ENCODE results near the gene KCNQ1OT1. TPM values are rescaled to one million over a fixed set of nuclear protein-coding genes. Genes with fewer than 3 reads are reported as not detected.

Gene KCNQ1OT1
- total and polyA plus RNA-seq, 4 donors, result 0.05 to 4.9 (median 0.61) TPM

DNA sequence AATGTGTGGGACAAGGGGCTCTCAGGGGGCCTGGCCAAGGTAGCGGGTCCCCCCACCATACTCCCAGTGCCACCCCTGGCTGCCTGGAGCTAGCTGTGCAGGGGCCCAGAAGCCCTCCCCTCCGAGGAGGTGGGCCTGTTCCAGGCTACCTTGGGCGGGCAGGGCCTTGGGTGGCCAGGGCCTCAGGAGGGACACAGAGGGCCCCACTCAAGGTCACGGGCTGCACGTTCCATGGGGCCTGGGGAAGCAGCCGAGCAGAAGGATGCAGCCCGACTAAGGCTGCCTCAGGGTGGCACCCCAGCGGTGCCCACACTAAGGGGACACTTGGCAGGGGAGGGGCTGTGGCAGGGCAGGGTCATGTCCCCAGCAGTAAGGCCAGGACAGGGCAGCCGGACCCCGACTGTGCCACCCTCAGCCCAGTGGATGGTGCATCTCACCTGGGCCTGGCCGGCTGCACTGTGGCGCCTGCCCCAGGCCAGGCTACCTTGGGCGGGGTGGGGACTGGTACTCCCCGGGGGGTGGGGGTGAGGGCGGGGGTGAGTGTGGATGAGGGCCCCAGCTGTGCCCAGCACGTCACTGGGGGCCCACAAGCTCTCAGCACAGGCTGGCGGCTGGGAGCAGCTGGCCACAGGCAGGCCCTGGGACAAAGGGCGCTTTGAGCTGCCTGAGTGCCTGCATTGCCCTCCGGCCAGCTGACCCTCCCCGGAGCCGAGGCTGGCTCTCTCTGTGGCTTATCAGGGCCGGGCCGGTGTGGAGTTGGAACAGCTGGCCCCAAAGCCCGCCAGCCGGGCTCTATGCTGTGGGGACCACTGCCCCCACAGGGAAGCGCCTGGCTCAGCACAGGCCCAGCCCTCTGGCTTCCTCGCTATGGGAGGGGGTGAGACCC lies 137.9 kb downstream of the KCNQ1OT1 start:
- no peak overlapping the region for H3K9ac ChIP-seq (ENCODE audit: low read depth in 1 of 2, low read length in 2 of 2)
- no peaks in the 10 kb centered on the region for H3K27me3 ChIP-seq (ENCODE audit: control insufficient read depth in 4 of 4, insufficient read depth in 4 of 4, low read length in 3 of 4)
- no peak overlapping the region for H3K4me3 ChIP-seq (ENCODE audit: low read depth in 1 of 3, low read length in 3 of 3)
- DNase-seq (ENCODE audit: low spot score), result no peak
- WGBS, result 84% methylated on average over 27 of the region's 27 CpGs
- H3K4me1 ChIP-seq (ENCODE audit: control insufficient read depth in 4 of 4, insufficient read depth in 4 of 4, low read length in 3 of 4), result no peaks in the 10 kb centered on the region
- no peaks in the 10 kb centered on the region for H3K36me3 ChIP-seq (ENCODE audit: control insufficient read depth in 4 of 4, insufficient read depth in 3 of 4, low read depth in 1 of 4, low read length in 3 of 4)
- TF ChIP-seq, protein P1, sequence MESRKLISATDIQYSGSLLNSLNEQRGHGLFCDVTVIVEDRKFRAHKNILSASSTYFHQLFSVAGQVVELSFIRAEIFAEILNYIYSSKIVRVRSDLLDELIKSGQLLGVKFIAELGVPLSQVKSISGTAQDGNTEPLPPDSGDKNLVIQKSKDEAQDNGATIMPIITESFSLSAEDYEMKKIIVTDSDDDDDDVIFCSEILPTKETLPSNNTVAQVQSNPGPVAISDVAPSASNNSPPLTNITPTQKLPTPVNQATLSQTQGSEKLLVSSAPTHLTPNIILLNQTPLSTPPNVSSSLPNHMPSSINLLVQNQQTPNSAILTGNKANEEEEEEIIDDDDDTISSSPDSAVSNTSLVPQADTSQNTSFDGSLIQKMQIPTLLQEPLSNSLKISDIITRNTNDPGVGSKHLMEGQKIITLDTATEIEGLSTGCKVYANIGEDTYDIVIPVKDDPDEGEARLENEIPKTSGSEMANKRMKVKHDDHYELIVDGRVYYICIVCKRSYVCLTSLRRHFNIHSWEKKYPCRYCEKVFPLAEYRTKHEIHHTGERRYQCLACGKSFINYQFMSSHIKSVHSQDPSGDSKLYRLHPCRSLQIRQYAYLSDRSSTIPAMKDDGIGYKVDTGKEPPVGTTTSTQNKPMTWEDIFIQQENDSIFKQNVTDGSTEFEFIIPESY (IDR thresholded peaks at IDR 0.05), result no peak
- H3K27ac ChIP-seq (ENCODE audit: low read depth in 1 of 2, low read length in 2 of 2), result no peak overlapping the region
- no peaks in the 10 kb centered on the region for H3K9me3 ChIP-seq (ENCODE audit: control insufficient read depth in 4 of 4, low read length in 3 of 4)

DNA sequence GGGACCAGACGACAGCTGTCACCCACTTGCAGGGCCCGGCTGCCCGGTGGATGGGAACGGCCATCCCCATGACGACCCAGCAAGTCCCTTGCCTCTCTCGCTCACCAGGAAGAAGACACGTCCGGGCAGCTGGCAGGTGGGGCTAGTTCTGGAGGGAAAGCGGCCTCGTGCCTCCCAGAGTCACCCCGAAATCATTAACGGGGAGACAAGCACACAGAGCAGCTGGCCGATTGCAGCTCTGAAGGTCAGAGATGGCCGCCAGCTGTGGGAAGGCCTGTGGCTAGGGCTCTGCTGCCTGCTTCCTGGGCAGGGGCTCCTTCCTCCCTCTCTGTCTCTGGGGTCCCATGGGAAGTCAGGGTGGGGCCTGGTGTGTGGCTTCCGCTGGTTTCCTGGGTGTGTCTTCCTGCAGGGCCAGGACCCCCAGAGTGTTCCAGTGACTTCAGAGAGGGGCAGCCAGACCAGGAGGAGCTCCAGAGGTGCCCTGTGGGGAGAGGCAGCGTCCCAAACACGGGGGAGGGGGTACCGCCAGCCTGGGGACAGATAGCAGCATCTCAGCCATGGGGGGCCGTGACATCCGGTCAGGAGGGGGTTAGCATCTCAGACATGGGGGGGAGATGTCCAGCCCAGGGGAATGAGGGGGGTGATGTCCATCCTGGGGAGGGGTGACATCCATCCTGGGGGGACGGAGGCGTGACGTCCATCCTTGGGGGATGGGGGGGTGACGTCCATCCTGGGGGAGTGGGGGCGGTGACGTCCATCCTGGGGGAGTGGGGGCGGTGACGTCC lies 140.1 kb downstream of the KCNQ1OT1 start:
- Histone ChIP-seq H3K9me3 (ENCODE audit: control insufficient read depth in 4 of 4, low read length in 3 of 4) (no peaks in the 10 kb centered on the region), H3K4me1 (ENCODE audit: control insufficient read depth in 4 of 4, insufficient read depth in 4 of 4, low read length in 3 of 4) (no peaks in the 10 kb centered on the region), H3K4me3 (ENCODE audit: low read depth in 1 of 3, low read length in 3 of 3) (no peak overlapping the region), H3K9ac (ENCODE audit: low read depth in 1 of 2, low read length in 2 of 2) (no peak overlapping the region), H3K27ac (ENCODE audit: low read depth in 1 of 2, low read length in 2 of 2) (no peak overlapping the region), H3K36me3 (ENCODE audit: control insufficient read depth in 4 of 4, insufficient read depth in 3 of 4, low read depth in 1 of 4, low read length in 3 of 4) (no peaks in the 10 kb centered on the region), H3K27me3 (ENCODE audit: control insufficient read depth in 4 of 4, insufficient read depth in 4 of 4, low read length in 3 of 4) (no peaks in the 10 kb centered on the region)
- no peak for DNase-seq (ENCODE audit: low spot score)
- WGBS, result 86% methylated on average over 28 of the region's 28 CpGs
- TF ChIP-seq, protein P2, sequence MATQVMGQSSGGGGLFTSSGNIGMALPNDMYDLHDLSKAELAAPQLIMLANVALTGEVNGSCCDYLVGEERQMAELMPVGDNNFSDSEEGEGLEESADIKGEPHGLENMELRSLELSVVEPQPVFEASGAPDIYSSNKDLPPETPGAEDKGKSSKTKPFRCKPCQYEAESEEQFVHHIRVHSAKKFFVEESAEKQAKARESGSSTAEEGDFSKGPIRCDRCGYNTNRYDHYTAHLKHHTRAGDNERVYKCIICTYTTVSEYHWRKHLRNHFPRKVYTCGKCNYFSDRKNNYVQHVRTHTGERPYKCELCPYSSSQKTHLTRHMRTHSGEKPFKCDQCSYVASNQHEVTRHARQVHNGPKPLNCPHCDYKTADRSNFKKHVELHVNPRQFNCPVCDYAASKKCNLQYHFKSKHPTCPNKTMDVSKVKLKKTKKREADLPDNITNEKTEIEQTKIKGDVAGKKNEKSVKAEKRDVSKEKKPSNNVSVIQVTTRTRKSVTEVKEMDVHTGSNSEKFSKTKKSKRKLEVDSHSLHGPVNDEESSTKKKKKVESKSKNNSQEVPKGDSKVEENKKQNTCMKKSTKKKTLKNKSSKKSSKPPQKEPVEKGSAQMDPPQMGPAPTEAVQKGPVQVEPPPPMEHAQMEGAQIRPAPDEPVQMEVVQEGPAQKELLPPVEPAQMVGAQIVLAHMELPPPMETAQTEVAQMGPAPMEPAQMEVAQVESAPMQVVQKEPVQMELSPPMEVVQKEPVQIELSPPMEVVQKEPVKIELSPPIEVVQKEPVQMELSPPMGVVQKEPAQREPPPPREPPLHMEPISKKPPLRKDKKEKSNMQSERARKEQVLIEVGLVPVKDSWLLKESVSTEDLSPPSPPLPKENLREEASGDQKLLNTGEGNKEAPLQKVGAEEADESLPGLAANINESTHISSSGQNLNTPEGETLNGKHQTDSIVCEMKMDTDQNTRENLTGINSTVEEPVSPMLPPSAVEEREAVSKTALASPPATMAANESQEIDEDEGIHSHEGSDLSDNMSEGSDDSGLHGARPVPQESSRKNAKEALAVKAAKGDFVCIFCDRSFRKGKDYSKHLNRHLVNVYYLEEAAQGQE (IDR thresholded peaks at IDR 0.05), result no peak
- TF ChIP-seq RAD21 (IDR thresholded peaks at IDR 0.05) (no peak), SP1 (IDR thresholded peaks at IDR 0.05) (no peak), YY1 (IDR thresholded peaks at IDR 0.05) (no peak), RXRA (IDR thresholded peaks at IDR 0.05) (no peak), EGR1 (IDR thresholded peaks at IDR 0.05; ENCODE audit: low read depth in 2 of 2) (no peak), FOXA1 (IDR thresholded peaks at IDR 0.05) (no peak), HNF4G (IDR thresholded peaks at IDR 0.05) (no peak), GABPA (IDR thresholded peaks at IDR 0.05 in 1 of 2, conservative IDR thresholded peaks at IDR 0.05 in 1 of 2) (no peak), JUND (IDR thresholded peaks at IDR 0.05) (no peak), NR2F2 (IDR thresholded peaks at IDR 0.05) (no peak), ATF3 (IDR thresholded peaks at IDR 0.05) (no peak), HNF4A (conservative IDR thresholded peaks at IDR 0.05) (no peak), FOXA2 (IDR thresholded peaks at IDR 0.05) (no peak)
- TF ChIP-seq, protein P3, sequence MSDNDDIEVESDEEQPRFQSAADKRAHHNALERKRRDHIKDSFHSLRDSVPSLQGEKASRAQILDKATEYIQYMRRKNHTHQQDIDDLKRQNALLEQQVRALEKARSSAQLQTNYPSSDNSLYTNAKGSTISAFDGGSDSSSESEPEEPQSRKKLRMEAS (IDR thresholded peaks at IDR 0.05), result no peak
- TF ChIP-seq, protein P1 (IDR thresholded peaks at IDR 0.05), result no peak
